ENCODE measurements around the gene ADRA2C.

Gene ADRA2C

DNA sequence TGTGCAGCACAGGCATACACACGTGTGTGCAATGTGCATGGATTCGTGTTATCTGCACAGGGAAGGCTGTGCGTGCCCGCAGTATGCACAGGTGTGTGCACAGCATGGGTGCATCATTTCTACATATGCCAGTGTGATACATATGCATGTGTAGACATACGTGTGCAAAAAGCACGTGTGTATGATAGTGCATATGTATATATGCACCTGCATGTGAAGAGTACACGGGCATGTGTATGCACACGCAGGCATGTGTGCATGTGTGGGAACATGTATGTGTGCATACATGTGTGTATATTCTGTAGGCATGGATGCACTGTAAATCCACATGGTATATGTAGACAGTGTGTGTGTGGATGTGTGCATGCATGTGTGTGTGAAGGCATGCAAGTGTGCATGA lies 3.9 kb upstream of the ADRA2C start:
- H3K27ac ChIP-seq, result no peak overlapping the region
- TF ChIP-seq CTCF (conservative IDR thresholded peaks at IDR 0.05), result no peak

GRCh38 chr4:3762753-3763549 lies 3.2 kb upstream of the ADRA2C start:
- TF ChIP-seq CTCF (conservative IDR thresholded peaks at IDR 0.05), result no peak

GRCh38 chr4:3765271-3766035 lies 732 bp upstream of the ADRA2C start:
- TF ChIP-seq CTCF (conservative IDR thresholded peaks at IDR 0.05), result peak; percentile 74
- H3K27ac ChIP-seq, result peak overlapping the region; percentile 72

More at GRCh38 chr4:3762753-3763549, 3.2 kb upstream of the ADRA2C start:
- peak overlapping the region; percentile 39 for H3K27ac ChIP-seq

- peak overlapping the region; percentile 72 for H3K27ac ChIP-seq
These were observed 792 bp downstream of the ADRA2C start for GRCh38 chr4:3766785-3767569.

GRCh38 chr4:3767570-3768288 lies 1.5 kb downstream of the ADRA2C start:
- no peak overlapping the region for H3K27ac ChIP-seq
- peak; percentile 43 for TF ChIP-seq CTCF (conservative IDR thresholded peaks at IDR 0.05)

More at GRCh38 chr4:3766785-3767569, 792 bp downstream of the ADRA2C start:
- no peak for TF ChIP-seq CTCF (conservative IDR thresholded peaks at IDR 0.05)

DNA sequence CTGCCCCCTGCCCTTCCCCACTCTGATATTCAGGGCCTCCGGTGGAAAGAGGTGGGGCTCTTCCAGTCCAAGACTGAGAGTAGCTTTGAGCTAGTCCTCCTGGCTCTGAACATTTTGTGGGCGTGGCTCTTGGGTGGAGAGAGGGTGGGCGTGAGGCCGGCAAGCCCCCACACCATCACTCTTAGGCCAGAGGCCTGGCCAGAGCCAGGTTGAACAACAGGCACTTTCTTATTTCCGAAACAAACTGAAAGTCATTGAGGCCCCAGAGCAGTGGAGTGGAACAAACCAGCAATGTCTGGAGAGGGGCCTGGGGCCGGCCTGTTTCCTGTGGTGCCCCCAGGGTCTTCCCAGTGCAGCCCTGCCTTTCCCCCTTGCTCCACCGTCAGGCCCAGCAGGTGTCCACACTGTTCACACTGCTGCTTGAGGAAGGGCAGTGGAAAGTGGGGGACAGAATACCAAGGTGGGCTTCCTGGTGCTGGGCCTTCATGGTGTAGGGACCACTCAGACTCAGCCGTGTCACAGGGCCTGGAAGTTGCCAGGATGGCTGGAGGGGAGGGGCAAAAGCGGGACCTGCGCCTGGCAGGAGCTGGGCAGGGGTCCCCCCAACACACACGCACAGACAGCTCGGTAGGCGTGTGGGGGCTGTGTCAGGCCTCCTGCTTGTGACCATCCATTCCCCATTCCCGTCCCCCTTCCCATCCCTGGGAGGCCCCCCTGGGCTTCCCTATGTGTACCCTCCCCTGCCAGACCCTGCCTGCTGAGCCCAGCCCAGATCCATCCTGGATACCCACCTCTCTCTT lies 2.9 kb downstream of the ADRA2C start:
- no peak overlapping the region for H3K27ac ChIP-seq
- TF ChIP-seq CTCF (conservative IDR thresholded peaks at IDR 0.05), result no peak

All from VCaP (cell line).